Peyer's patch (tissue), 4 donors: Measurements from ENCODE around the gene CRABP2. TPM values are rescaled to one million over a fixed set of nuclear protein-coding genes. Genes with fewer than 3 reads are reported as not detected.

Experiments used
- DNase-seq, 3 donors: peaks; one replicate each; pipeline ENCODE4 v3.0.0-alpha.2; 2017 to 2019
- H3K27ac ChIP-seq, 4 donors: fragments of 200-600 bp; sonication (generic); one replicate each; pipeline ENCODE4 v1.5.1; 2016 to 2019
- H3K27me3 ChIP-seq, 2 donors: fragments of 200-600 bp; sonication (generic); one replicate each; pipeline ENCODE4 v1.5.1; 2019
- H3K36me3 ChIP-seq, 3 donors: fragments of 200-600 bp; sonication (generic); one replicate each; pipeline ENCODE4 v1.5.1; 2016 to 2019
- H3K4me1 ChIP-seq, 4 donors: fragments of 200-600 bp; sonication (generic); one replicate each; pipeline ENCODE4 v1.5.1; 2016 to 2019
- H3K4me3 ChIP-seq, 4 donors: fragments of 200-600 bp; sonication (generic); 1 replicate in 3 of 4; 2 replicates in 1 of 4; pipeline ENCODE4 v1.5.1; 2016 to 2019; ENCODE audit warnings: mild to moderate bottlenecking in 1 of 4
- H3K9me3 ChIP-seq, 4 donors: fragments of 200-600 bp; sonication (generic); one replicate each; pipeline ENCODE4 v1.5.1; 2016 to 2019; ENCODE audit warnings: mild to moderate bottlenecking in 1 of 4
- CTCF ChIP-seq, 6 experiments: fragments of 450-650 bp in 4 of 6; fragments of 200-600 bp in 2 of 6; sonication (generic) in 1 of 6; IDR thresholded peaks; one replicate each; pipeline ENCODE4 v1.5.1; 2017 to 2019; ENCODE audit warnings: antibody characterized with exemption in 6 of 6, mild to moderate bottlenecking in 3 of 6, moderate library complexity in 1 of 6
- POLR2A ChIP-seq, 2 donors: fragments of 450-650 bp; IDR thresholded peaks; one replicate each; pipeline ENCODE4 v1.5.1; 2017; ENCODE audit warnings: antibody characterized with exemption in 2 of 2, mild to moderate bottlenecking in 2 of 2, moderate library complexity in 2 of 2
- total RNA-seq, 4 donors: library from RNA; depleted of rRNA; stranded (reverse); fragments of >200 nt; gene quantifications; one replicate each; pipeline ENCODE4 v1.1.0, GENCODE V29; 2016

The CRABP2 gene
- total RNA-seq, 4 donors from 2014 or later: 3.6 to 5.0 TPM; not detected in 2

- Histone ChIP-seq H3K27ac (peak within 1 kb of the TSS; percentile 91 to 99 (median 94)), H3K4me3 (peak within 1 kb of the TSS; percentile 58 to 90 (median 73)), H3K36me3 (peaks cover 0 to 25% (median 0%) of the 10 kb centered on the region in 3 donors), H3K9me3 (no peaks in the 10 kb centered on the region), H3K27me3 (no peaks in the 10 kb centered on the region), H3K4me1 (peaks cover 11 to 32% (median 28%) of the 10 kb centered on the region in 4 donors)
- no peak for TF ChIP-seq CTCF (IDR thresholded peaks at IDR 0.05)
- TF ChIP-seq POLR2A (IDR thresholded peaks at IDR 0.05): peak; percentile 32 to 60
- DNase-seq: peak; percentile 95 to 99 (median 95)
Observed at GRCh38 chr1:156728599-156729462, 23.4 kb upstream of the CRABP2 start, which contains the start of gene ISG20L2. TSS of gene ISG20L2 (minus strand) at chr1:156728766. CDS start at chr1:156727652, 1,114 bp downstream.

GRCh38 chr1:156727926-156728598 is 22.7 kb upstream of the CRABP2 start, which contains the start of gene METTL25B:
TSS of gene METTL25B (plus strand) at chr1:156728469. CDS start at chr1:156729105, 636 bp downstream.
- Histone ChIP-seq H3K4me3 (peak within 1 kb of the TSS; percentile 58 to 90 (median 73)), H3K27me3 (no peaks in the 10 kb centered on the region), H3K9me3 (no peaks in the 10 kb centered on the region), H3K4me1 (peaks cover 11 to 32% (median 28%) of the 10 kb centered on the region in 4 donors), H3K27ac (peak within 1 kb of the TSS; percentile 91 to 99 (median 94)), H3K36me3 (peaks cover 0 to 25% (median 0%) of the 10 kb centered on the region in 3 donors)
- DNase-seq: peak; percentile 79 to 92 (median 90)
- TF ChIP-seq CTCF (IDR thresholded peaks at IDR 0.05): no peak
- TF ChIP-seq POLR2A (IDR thresholded peaks at IDR 0.05): peak in 1 of 2 donors; percentile 42

GRCh38 chr1:156727492-156727891 is 22.1 kb upstream of the CRABP2 start:
- H3K4me3 ChIP-seq: peak overlapping the region; percentile 58 to 90 (median 73)
- no peaks in the 10 kb centered on the region for H3K27me3 ChIP-seq
- DNase-seq: no peak
- TF ChIP-seq CTCF (IDR thresholded peaks at IDR 0.05): no peak
- no peak for TF ChIP-seq POLR2A (IDR thresholded peaks at IDR 0.05)
- H3K36me3 ChIP-seq: peaks cover 0 to 28% (median 0%) of the 10 kb centered on the region in 3 donors
- peak overlapping the region; percentile 91 to 99 (median 94) for H3K27ac ChIP-seq
- peaks cover 11 to 32% (median 28%) of the 10 kb centered on the region in 4 donors for H3K4me1 ChIP-seq
- H3K9me3 ChIP-seq: no peaks in the 10 kb centered on the region

- TF ChIP-seq POLR2A (IDR thresholded peaks at IDR 0.05) (no peak), CTCF (IDR thresholded peaks at IDR 0.05) (peak in 5 of 6 experiments; percentile 39 to 72 (median 63))
- peak in 2 of 3 donors; percentile 67 to 81 for DNase-seq
- peak overlapping the region in 3 of 4 donors; percentile 31 to 77 (median 58) for H3K4me3 ChIP-seq
Observed at GRCh38 chr1:156726549-156727226, 21.3 kb upstream of the CRABP2 start.

More at GRCh38 chr1:156726549-156727226, 21.3 kb upstream of the CRABP2 start:
- Histone ChIP-seq H3K4me1 (peaks cover 11 to 32% (median 28%) of the 10 kb centered on the region in 4 donors), H3K36me3 (peaks cover 0 to 34% (median 0%) of the 10 kb centered on the region in 3 donors), H3K27ac (peak overlapping the region in 2 of 4 donors; percentile 14 to 44), H3K27me3 (no peaks in the 10 kb centered on the region), H3K9me3 (no peaks in the 10 kb centered on the region)
